Measurements from ENCODE around the gene SPINT2. TPM values are rescaled to one million over a fixed set of nuclear protein-coding genes. Genes with fewer than 3 reads are reported as not detected.

The SPINT2 gene
- total RNA-seq, 1 experiment from 2014 or later, result 442 TPM

DNA sequence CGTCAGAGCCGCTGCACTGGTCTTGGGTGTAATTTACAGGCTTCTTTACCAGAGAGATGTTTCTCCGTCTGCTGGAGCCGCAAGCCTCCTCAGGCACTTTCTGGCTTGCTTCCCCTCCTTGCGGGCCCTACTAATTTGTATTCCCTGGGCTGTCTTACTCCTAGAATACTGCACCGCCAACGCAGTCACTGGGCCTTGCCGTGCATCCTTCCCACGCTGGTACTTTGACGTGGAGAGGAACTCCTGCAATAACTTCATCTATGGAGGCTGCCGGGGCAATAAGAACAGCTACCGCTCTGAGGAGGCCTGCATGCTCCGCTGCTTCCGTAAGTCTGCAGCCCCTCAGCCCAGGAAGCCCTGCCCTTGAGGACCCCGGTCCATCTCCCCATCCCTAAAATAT, 25.6 kb downstream of the SPINT2 start:
- TSS peak; percentile 70 for BruUV-seq (replicated peaks)
- no peak overlapping the region for H3K4me3 ChIP-seq (ENCODE audit: low read length)
- ATAC-seq, result no peak
- peak overlapping the region; percentile 93 for H3K27ac ChIP-seq (ENCODE audit: low read length)
- TF ChIP-seq EZH2phosphoT487 (IDR thresholded peaks at IDR 0.05; ENCODE audit: borderline replicate concordance, low read length) (no peak), EZH2 (IDR thresholded peaks at IDR 0.05; ENCODE audit: low read length, unreplicated experiment) (no peak), CTCF (conservative IDR thresholded peaks at IDR 0.05; ENCODE audit: low read depth, low read length) (no peak)
- peak overlapping the region; percentile 54 for H3K4me2 ChIP-seq (ENCODE audit: low read length)
- intact Hi-C loops (cut with micrococcal nuclease), result loop anchor here (10.0 kb wide), 1 partner anchor 45 kb away; no protein-coding TSS in a partner anchor
- DNase-seq, result no peak
- CTCF ChIA-PET, result interaction anchor here (1.0 kb wide), 1 partner anchor 14 kb away, joined by 4 read pairs; the partner anchor contains the start of gene C19orf33
- H3K79me2 ChIP-seq (ENCODE audit: low read length), result peaks cover 45% of the 10 kb centered on the region
- H3K4me1 ChIP-seq (ENCODE audit: insufficient read depth, low read length), result peaks cover 41% of the 10 kb centered on the region
- H3K9me2 ChIP-seq (replicated peaks; ENCODE audit: low read length), result no peaks in the 10 kb centered on the region
- H3K9ac ChIP-seq (ENCODE audit: low read length), result peak overlapping the region; percentile 54
- no peak overlapping the region for H2AFZ ChIP-seq (ENCODE audit: low read length)
- POLR2A ChIA-PET (ENCODE audit: unreplicated experiment), result interaction anchor here (1.0 kb wide), 1 partner anchor 23 kb away, joined by 7 read pairs; no protein-coding TSS in a partner anchor
- H3K27me3 ChIP-seq (ENCODE audit: low read length), result no peaks in the 10 kb centered on the region
- peaks cover 11% of the 10 kb centered on the region for H3F3A ChIP-seq (ENCODE audit: low read length, unreplicated experiment)
- no peaks in the 10 kb centered on the region for H4K20me1 ChIP-seq (ENCODE audit: low read length)
- H3K9me3 ChIP-seq (ENCODE audit: low read length), result no peaks in the 10 kb centered on the region
- peaks cover 26% of the 10 kb centered on the region for H3K36me3 ChIP-seq (ENCODE audit: low read depth, low read length)

DNA sequence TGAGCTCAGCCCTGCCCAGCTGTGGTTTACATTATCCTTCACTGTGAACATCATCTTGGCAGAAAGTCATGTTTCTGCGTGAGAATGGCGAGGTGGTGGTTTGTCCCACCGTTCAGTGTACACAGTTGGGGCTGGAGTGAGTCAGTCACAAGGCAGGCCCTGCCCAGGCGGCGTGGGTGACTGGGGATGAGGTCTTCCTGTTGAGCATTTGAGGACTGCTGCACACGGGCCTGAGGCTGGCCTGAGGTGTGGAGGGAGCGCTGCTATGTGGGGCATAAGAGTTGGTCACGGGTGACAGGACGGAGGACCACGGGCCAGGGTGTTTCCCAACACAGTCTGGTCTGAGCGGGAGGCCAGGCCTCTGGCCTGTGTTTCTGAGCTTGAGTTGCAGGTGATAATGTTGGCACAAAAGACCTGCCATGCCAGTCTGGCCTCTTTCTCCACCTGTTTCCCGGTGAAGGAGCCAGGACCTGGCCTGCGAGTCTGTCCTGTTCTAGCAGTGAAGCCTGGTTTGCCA, 26.3 kb downstream of the SPINT2 start:
- intact Hi-C loops (cut with micrococcal nuclease), result loop anchor here (10.0 kb wide), 1 partner anchor 46 kb away; no protein-coding TSS in a partner anchor
- TF ChIP-seq CTCF (conservative IDR thresholded peaks at IDR 0.05; ENCODE audit: low read depth, low read length) (no peak), EZH2phosphoT487 (IDR thresholded peaks at IDR 0.05; ENCODE audit: borderline replicate concordance, low read length) (peak; percentile 99)
- Histone ChIP-seq H3K4me3 (ENCODE audit: low read length) (no peak overlapping the region), H2AFZ (ENCODE audit: low read length) (no peak overlapping the region), H3K27me3 (ENCODE audit: low read length) (no peaks in the 10 kb centered on the region), H3K4me2 (ENCODE audit: low read length) (peak overlapping the region; percentile 54), H3K79me2 (ENCODE audit: low read length) (peaks cover 41% of the 10 kb centered on the region), H4K20me1 (ENCODE audit: low read length) (no peaks in the 10 kb centered on the region), H3K9me2 (replicated peaks; ENCODE audit: low read length) (no peaks in the 10 kb centered on the region), H3K9ac (ENCODE audit: low read length) (peak overlapping the region; percentile 60), H3K27ac (ENCODE audit: low read length) (peak overlapping the region; percentile 93), H3K4me1 (ENCODE audit: insufficient read depth, low read length) (peaks cover 34% of the 10 kb centered on the region), H3F3A (ENCODE audit: low read length, unreplicated experiment) (peaks cover 11% of the 10 kb centered on the region), H3K36me3 (ENCODE audit: low read depth, low read length) (peaks cover 22% of the 10 kb centered on the region), H3K9me3 (ENCODE audit: low read length) (no peaks in the 10 kb centered on the region)
- no TSS peak for BruUV-seq (replicated peaks)
- ATAC-seq, result peak; percentile 95
- peak; percentile 97 for DNase-seq
- ChIA-PET CTCF (interaction anchor here (1.0 kb wide), 1 partner anchor 13 kb away, joined by 4 read pairs; the partner anchor contains the start of gene C19orf33), POLR2A (ENCODE audit: unreplicated experiment) (interaction anchor here (0.6 to 1.0 kb wide), 3 partner anchors 8 to 24 kb away, joined by 3 to 7 read pairs (median 3); no protein-coding TSS in a partner anchor)

DNA sequence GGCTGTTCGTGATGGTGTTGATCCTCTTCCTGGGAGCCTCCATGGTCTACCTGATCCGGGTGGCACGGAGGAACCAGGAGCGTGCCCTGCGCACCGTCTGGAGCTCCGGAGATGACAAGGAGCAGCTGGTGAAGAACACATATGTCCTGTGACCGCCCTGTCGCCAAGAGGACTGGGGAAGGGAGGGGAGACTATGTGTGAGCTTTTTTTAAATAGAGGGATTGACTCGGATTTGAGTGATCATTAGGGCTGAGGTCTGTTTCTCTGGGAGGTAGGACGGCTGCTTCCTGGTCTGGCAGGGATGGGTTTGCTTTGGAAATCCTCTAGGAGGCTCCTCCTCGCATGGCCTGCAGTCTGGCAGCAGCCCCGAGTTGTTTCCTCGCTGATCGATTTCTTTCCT, 27.5 kb downstream of the SPINT2 start:
- peaks cover 7% of the 10 kb centered on the region for H3F3A ChIP-seq (ENCODE audit: low read length, unreplicated experiment)
- ATAC-seq (no peak), DNase-seq (no peak)
- H3K9me3 ChIP-seq (ENCODE audit: low read length), result no peaks in the 10 kb centered on the region
- H3K9me2 ChIP-seq (replicated peaks; ENCODE audit: low read length), result no peaks in the 10 kb centered on the region
- ChIA-PET POLR2A (ENCODE audit: unreplicated experiment) (no interaction called here), CTCF (no interaction called here)
- peak overlapping the region; percentile 60; the same call in 1 of the 2 replicates for H3K9ac ChIP-seq (ENCODE audit: low read length)
- no peak overlapping the region for H2AFZ ChIP-seq (ENCODE audit: low read length)
- intact Hi-C loops (cut with micrococcal nuclease), result loop anchor here (10.0 kb wide), 1 partner anchor 47 kb away; no protein-coding TSS in a partner anchor
- H3K4me3 ChIP-seq (ENCODE audit: low read length), result no peak overlapping the region
- no peak overlapping the region for H3K4me2 ChIP-seq (ENCODE audit: low read length)
- H3K27me3 ChIP-seq (ENCODE audit: low read length), result no peaks in the 10 kb centered on the region
- no TSS peak for BruUV-seq (replicated peaks)
- TF ChIP-seq EZH2 (IDR thresholded peaks at IDR 0.05; ENCODE audit: low read length, unreplicated experiment) (no peak), EZH2phosphoT487 (IDR thresholded peaks at IDR 0.05; ENCODE audit: borderline replicate concordance, low read length) (no peak), CTCF (conservative IDR thresholded peaks at IDR 0.05; ENCODE audit: low read depth, low read length) (no peak)
- H3K4me1 ChIP-seq (ENCODE audit: insufficient read depth, low read length), result peaks cover 27% of the 10 kb centered on the region
- peaks cover 18% of the 10 kb centered on the region for H3K36me3 ChIP-seq (ENCODE audit: low read depth, low read length)
- no peaks in the 10 kb centered on the region for H4K20me1 ChIP-seq (ENCODE audit: low read length)
- H3K79me2 ChIP-seq (ENCODE audit: low read length), result peaks cover 29% of the 10 kb centered on the region
- H3K27ac ChIP-seq (ENCODE audit: low read length), result peak overlapping the region; percentile 93
